Astrocyte (in vitro differentiated cells and primary cell): Measurements from ENCODE around the gene TMC5. TPM values are rescaled to one million over a fixed set of nuclear protein-coding genes. Genes with fewer than 3 reads are reported as not detected.
A peak's percentile ranks its signal among the peaks of the same experiment; 100 is the strongest.

Source experiments
- DNase-seq: peaks from one replicate; pipeline ENCODE4 v3.0.0-alpha.2; 2010; ENCODE audit warnings: low read depth
- FAIRE-seq: peaks from 2 replicates; lab custom pipeline; 2011; peaks lifted over from hg19 to GRCh38; lab: Jason Lieb, UNC
- H2AFZ ChIP-seq: 2 replicates; pipeline ENCODE4 v1.6.0; 2012; ENCODE audit warnings: low read depth, low read length, inconsistent platforms
- H3K27ac ChIP-seq: 2 replicates; pipeline ENCODE4 v1.5.1; 2011; ENCODE audit warnings: low read depth, low read length, inconsistent platforms
- H3K27me3 ChIP-seq: 2 replicates; pipeline ENCODE4 v1.6.0; 2011; ENCODE audit warnings: low read length, inconsistent platforms; ENCODE audit not compliant: insufficient read depth
- H3K36me3 ChIP-seq: 2 replicates; pipeline ENCODE4 v1.5.1; 2011; ENCODE audit warnings: low read length, inconsistent platforms; ENCODE audit not compliant: insufficient read depth
- H3K4me1 ChIP-seq: 2 replicates; pipeline ENCODE4 v1.5.1; 2011; ENCODE audit warnings: low read length, inconsistent platforms; ENCODE audit not compliant: insufficient read depth
- H3K4me2 ChIP-seq: 2 replicates; pipeline ENCODE4 v1.6.0; 2012; ENCODE audit warnings: low read length, inconsistent platforms
- H3K4me3 ChIP-seq: 2 replicates; pipeline ENCODE4 v1.5.1; 2011; ENCODE audit warnings: low read depth, mild to moderate bottlenecking, low read length, inconsistent platforms; ENCODE audit not compliant: insufficient read depth
- H3K79me2 ChIP-seq: 2 replicates; pipeline ENCODE4 v1.6.0; 2012; ENCODE audit warnings: mild to moderate bottlenecking, low read length, inconsistent platforms; ENCODE audit not compliant: insufficient read depth
- H3K9ac ChIP-seq: 2 replicates; pipeline ENCODE4 v1.6.0; 2012; ENCODE audit warnings: mild to moderate bottlenecking, low read length, inconsistent platforms
- H3K9me3 ChIP-seq: 2 replicates; pipeline ENCODE4 v1.5.1; 2012; ENCODE audit warnings: low read depth, mild to moderate bottlenecking, low read length, inconsistent platforms; ENCODE audit not compliant: insufficient read depth
- H4K20me1 ChIP-seq: 2 replicates; pipeline ENCODE4 v1.6.0; 2012; ENCODE audit warnings: low read length, inconsistent platforms; ENCODE audit not compliant: insufficient read depth
- H3K27ac Mint-ChIP-seq: one replicate; pipeline ENCODE4 v1.8.0; 2021; ENCODE audit warnings: mild to moderate bottlenecking, mixed read lengths; ENCODE audit not compliant: unreplicated experiment
- H3K27me3 Mint-ChIP-seq: one replicate; pipeline ENCODE4 v1.8.0; 2021; ENCODE audit warnings: low read depth, mixed read lengths; ENCODE audit not compliant: unreplicated experiment
- H3K36me3 Mint-ChIP-seq: one replicate; pipeline ENCODE4 v1.8.0; 2021; ENCODE audit warnings: low read depth, mixed read lengths; ENCODE audit not compliant: unreplicated experiment
- H3K4me1 Mint-ChIP-seq: one replicate; pipeline ENCODE4 v1.8.0; 2021; ENCODE audit warnings: low read depth, mixed read lengths; ENCODE audit not compliant: unreplicated experiment
- H3K4me3 Mint-ChIP-seq: one replicate; pipeline ENCODE4 v1.8.0; 2021; ENCODE audit warnings: mild to moderate bottlenecking, moderate library complexity, mixed read lengths; ENCODE audit not compliant: unreplicated experiment
- H3K9me3 Mint-ChIP-seq: one replicate; pipeline ENCODE4 v1.8.0; 2021; ENCODE audit warnings: mild to moderate bottlenecking, mixed read lengths; ENCODE audit not compliant: unreplicated experiment
- CTCF ChIP-seq: IDR thresholded peaks from 2 replicates; pipeline ENCODE4 v1.5.1; 2011; ENCODE audit warnings: low read depth, mild to moderate bottlenecking, inconsistent platforms, low read length, moderate library complexity; ENCODE audit not compliant: insufficient read depth
- EZH2 ChIP-seq: IDR thresholded peaks from 2 replicates; pipeline ENCODE4 v1.6.1; 2012; ENCODE audit warnings: mild to moderate bottlenecking, low read length, inconsistent platforms; ENCODE audit not compliant: insufficient read depth
- total RNA-seq: library from RNA; stranded (reverse); gene quantifications from 2 replicates; pipeline ENCODE4 v1.2.1, GENCODE V29; 2021

The TMC5 gene
- total RNA-seq, 1 donor from 2014 or later = 0.11 TPM

DNA sequence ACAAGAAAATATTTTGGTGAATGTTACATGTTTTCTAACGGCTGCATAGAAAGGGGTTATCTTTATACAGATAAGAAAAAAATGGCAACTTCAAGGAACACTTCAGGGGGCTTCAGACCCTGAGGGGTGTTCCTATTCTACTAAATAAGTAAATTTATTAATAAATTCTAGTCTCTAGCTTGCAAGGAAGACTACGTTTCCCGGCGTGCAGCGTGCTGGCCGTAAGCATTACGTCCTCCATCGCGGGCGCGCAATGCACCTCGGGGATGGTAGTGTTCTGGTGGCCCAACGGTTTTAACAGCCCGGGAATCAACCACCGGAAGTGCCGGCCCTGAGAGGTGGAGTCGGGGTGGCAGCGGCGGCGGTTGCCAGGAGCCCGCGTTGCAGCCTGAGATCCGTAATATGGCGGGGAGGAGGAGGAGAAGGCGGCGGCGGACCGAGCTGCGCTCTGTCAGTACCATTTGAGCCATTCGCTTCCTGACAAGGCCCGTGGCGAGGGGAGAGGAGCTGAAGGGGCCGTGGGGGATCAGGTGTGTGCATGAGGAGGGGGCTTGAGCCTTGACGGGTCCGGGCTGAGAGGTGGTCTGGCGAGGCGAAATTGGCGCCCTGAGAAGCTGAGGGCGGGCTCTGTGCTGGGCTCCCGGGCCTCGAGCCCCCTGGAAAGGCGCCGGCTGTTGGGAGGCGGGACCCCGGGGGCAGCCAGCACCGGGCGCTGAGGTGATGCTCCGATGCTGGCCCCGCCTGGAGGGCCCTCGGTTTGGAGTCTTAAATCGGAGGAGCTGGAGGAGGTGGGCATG is 106.1 kb downstream of the TMC5 start, which contains the start of gene CCP110:
Gene CCP110, plus strand, starts transcription at position 384 of the 797 bp plus-strand sequence. CDS start 3,940 bp downstream, outside the sequence.
- FAIRE-seq (no peak), DNase-seq (peak; percentile 92)
- Histone ChIP-seq H3K4me1 (peaks cover 6% of the 10 kb centered on the region), H3K36me3 (no peaks in the 10 kb centered on the region), H3K27me3 (no peaks in the 10 kb centered on the region), H3K4me2 (peak within 1 kb of the TSS; percentile 92), H4K20me1 (peaks cover 20% of the 10 kb centered on the region), H3K9ac (peak within 1 kb of the TSS; percentile 86), H3K27ac (peak within 1 kb of the TSS; percentile 67), H3K79me2 (peaks cover 30% of the 10 kb centered on the region), H3K9me3 (no peaks in the 10 kb centered on the region), H2AFZ (peak within 1 kb of the TSS; percentile 94), H3K4me3 (peak within 1 kb of the TSS; percentile 90)
- Mint-ChIP-seq H3K36me3 (peaks cover 3% of the 10 kb centered on the region), H3K4me1 (peaks cover 8% of the 10 kb centered on the region), H3K4me3 (peak within 1 kb of the TSS; percentile 100), H3K9me3 (no peaks in the 10 kb centered on the region), H3K27ac (peak within 1 kb of the TSS; percentile 51), H3K27me3 (no peaks in the 10 kb centered on the region)
- TF ChIP-seq CTCF = no peak
- TF ChIP-seq EZH2 = no peak

GRCh38 chr16:19524356-19524615 is 106.6 kb downstream of the TMC5 start:
- Mint-ChIP-seq H3K4me3 (peak overlapping the region; percentile 100), H3K9me3 (no peaks in the 10 kb centered on the region), H3K27me3 (no peaks in the 10 kb centered on the region), H3K4me1 (peaks cover 7% of the 10 kb centered on the region), H3K27ac (no peak overlapping the region), H3K36me3 (peaks cover 3% of the 10 kb centered on the region)
- FAIRE-seq (no peak), DNase-seq (no peak)
- Histone ChIP-seq H2AFZ (peak overlapping the region; percentile 94), H3K27ac (peak overlapping the region; percentile 67), H3K4me1 (peaks cover 6% of the 10 kb centered on the region), H4K20me1 (peaks cover 16% of the 10 kb centered on the region), H3K79me2 (peaks cover 30% of the 10 kb centered on the region), H3K4me3 (peak overlapping the region; percentile 90), H3K9ac (peak overlapping the region; percentile 86), H3K27me3 (no peaks in the 10 kb centered on the region), H3K4me2 (peak overlapping the region; percentile 92), H3K9me3 (no peaks in the 10 kb centered on the region), H3K36me3 (no peaks in the 10 kb centered on the region)
- TF ChIP-seq EZH2 = no peak
- TF ChIP-seq CTCF = no peak
